ENCODE results near the gene CDC45.
A peak's percentile ranks its signal among the peaks of the same experiment; 100 is the strongest.

CDC45 gene

GRCh38 chr22:19498154-19498865 is 18.6 kb downstream of the CDC45 start:
- DNase-seq, result no peak

- DNase-seq, result no peak
These were observed 19.1 kb downstream of the CDC45 start for GRCh38 chr22:19498866-19499190.

GRCh38 chr22:19499236-19499879 is 19.6 kb downstream of the CDC45 start:
- no peak for DNase-seq

DNA sequence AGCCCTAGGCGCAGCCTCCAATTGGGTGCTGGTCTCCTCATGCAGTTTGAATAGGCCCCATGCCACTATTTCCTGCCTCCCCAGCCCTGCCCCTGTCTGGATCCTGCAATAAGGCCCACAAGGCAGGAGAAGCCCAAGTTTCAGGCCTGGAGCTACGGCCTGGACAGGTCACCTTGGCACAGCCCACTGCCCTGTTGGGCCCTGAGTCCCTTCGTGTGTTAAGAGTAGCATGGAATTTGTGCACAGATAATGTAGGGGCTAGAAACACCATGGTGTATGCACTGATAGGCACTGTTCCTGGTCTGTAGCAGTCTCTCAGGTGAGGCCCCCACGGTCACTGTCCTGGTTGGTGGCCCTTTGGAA is 20.1 kb downstream of the CDC45 start:
- no peak for DNase-seq

- DNase-seq, result no peak
These were observed 22.3 kb downstream of the CDC45 start for GRCh38 chr22:19501897-19502447.

GRCh38 chr22:19503367-19503766 is 23.6 kb downstream of the CDC45 start:
- no peak for DNase-seq

DNA sequence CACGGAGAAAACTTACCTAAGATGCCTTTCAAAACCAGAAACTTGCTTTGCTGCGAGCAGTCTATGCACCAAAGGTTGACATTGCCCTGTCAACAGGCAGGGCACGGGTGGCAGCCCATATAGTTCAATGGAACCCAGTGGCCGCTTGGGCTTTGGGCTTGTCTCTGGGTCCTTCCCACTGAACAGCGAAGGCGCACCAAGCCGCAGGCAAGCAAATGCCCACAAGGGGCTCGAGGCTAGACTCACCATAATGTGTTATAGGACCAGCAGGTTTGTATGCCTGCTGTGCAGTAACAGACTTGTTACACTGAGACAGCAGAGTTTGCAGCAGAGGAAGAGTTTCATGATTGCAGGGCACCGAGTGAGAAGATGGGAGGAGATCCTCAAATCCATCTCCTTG is 24.1 kb downstream of the CDC45 start:
- DNase-seq, result no peak

DNA sequence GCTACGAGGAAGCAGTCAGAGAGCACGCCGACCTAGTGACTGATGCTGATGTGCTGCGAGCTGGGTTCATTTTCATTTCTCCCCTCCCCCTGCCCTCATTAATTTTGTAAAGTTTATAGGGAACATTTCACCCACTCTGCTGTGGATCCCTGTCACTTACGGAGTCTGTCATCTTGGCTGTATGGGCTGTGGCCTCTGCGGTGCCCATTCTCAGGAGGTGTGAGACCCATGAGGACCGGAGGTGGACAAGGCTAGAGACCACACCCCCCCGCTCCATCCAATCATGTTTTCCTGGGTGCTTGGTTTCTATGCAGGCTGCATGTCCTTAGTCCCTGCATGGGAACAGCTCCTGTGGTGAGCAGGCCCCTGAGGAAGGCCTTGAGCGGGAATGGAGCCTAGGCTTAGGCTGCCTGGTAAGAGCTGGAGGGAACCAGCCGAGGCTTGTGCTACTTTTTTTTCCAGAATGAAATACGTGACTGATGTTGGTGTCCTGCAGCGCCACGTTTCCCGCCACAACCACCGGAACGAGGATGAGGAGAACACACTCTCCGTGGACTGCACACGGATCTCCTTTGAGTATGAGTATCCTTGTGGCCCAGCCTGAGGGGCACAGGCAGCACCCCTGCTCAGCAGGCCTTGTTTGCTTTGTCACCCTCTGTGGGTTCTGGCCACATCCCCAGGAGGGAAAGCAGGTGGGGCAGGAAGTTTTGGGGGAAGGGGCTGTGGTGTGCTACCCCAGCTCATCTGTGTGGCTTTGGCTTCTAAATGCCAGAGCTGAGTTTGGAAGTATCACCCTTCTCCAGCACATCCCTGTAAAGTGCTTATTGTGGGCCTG is 25.4 kb downstream of the CDC45 start:
- DNase-seq, result no peak

DNA sequence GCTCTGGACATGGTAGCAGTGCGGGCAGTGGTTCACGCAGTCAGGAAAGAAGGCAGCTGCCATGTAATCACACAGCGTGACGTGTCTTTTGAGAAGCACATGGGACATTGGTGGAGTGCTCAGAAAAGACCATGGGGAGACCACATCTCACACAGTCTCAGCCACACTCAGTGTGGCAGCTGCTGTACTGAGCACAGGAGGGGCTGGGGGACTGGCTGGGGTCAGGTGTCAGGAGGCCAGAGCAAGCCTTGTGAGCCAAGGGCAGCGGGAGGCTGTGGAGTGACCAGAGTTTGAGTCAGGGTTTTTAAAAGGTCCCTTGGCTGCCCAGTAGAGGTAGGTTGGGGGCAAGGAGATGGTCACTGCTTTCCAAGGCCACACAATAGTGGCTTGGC is 26.0 kb downstream of the CDC45 start:
- DNase-seq, result no peak

DNA sequence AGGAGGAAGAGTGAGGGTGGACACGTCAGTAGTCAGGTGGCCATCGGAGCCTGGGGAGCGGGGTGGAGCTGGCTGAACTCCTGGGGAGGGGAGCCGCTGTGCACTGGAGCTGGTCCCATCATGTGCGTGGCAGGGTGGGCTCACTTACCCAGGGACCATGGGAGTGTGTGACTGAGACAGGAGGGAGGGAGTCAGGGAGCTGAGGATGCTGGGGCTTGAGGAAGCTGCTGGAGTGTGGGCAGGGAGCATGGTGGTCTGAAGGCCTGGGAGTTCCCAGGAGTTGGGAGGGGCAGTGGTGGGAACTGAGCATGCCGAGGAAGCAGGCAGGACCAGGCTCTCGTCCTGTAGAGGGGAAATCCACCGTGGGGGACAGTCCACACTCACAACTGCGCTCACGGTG is 26.5 kb downstream of the CDC45 start:
- no peak for DNase-seq

DNA sequence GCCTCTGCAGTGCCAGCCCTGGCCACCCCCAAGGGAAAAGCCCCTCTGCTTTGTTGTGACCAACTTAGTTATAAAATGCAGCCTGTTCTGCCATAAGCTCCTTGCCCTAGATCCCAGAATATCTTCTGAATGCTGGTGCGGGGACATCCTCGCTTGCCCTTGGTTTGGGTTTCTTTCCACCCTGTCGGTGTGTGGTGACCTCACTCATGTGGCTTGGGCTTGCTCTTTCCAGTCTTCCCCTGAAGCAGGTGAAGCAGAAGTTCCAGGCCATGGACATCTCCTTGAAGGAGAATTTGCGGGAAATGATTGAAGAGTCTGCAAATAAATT is 27.8 kb downstream of the CDC45 start:
- no peak for DNase-seq

DNA sequence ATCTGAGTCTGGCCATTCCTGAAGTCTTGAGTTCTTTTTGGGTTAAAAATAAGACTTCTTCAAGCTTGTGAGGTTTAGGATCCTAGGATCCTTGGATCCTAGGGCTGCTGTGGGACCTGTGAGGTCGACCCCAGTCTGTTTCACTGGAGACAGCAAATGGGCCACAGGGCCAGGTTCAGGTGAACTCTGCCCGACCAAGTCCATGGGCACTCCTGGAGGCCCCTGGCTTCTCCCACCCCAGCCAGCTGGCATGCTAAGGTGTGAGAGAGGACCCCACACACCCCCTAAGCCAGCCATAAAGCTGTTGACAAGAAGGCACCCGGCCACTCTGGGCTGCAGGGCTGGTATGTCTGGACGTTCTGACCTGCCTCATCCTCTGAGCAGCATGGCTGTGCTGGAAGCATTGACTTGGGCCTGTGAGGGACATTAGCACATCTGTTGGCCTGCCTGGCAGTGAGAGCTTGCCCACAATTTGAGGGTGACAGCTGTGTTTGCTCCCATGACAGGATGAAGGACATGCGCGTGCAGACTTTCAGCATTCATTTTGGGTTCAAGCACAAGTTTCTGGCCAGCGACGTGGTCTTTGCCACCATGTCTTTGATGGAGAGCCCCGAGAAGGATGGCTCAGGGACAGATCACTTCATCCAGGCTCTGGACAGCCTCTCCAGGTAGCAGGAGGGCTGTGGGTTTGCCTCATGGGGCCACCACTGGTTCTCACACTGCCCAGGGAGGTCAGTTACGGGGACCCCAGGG is 28.5 kb downstream of the CDC45 start:
- no peak for DNase-seq

- DNase-seq, result no peak
These were observed 29.5 kb downstream of the CDC45 start for GRCh38 chr22:19509191-19509590.

DNA sequence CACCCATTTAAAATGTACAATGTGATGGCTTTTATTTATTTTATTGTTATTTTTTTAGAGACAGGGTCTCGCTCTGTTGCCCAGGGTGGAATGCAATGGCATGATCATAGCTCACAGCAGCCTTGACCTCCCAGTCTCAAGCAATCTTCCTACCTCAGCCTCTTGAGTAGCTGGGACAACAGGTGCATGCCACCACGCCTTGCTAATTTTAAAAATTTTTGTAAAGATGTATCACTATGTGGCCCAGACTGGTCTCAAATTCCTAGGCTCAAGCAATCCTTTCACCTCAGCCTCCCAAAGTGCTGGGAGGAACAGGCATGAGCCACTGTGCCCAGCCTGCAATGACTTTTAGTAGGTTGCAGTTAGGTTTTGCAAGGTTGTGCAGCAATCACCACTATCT is 30.2 kb downstream of the CDC45 start:
- DNase-seq, result no peak

GRCh38 chr22:19510919-19511341 is 31.2 kb downstream of the CDC45 start:
- DNase-seq, result no peak

GRCh38 chr22:19513823-19514222 is 34.1 kb downstream of the CDC45 start:
- no peak for DNase-seq

DNA sequence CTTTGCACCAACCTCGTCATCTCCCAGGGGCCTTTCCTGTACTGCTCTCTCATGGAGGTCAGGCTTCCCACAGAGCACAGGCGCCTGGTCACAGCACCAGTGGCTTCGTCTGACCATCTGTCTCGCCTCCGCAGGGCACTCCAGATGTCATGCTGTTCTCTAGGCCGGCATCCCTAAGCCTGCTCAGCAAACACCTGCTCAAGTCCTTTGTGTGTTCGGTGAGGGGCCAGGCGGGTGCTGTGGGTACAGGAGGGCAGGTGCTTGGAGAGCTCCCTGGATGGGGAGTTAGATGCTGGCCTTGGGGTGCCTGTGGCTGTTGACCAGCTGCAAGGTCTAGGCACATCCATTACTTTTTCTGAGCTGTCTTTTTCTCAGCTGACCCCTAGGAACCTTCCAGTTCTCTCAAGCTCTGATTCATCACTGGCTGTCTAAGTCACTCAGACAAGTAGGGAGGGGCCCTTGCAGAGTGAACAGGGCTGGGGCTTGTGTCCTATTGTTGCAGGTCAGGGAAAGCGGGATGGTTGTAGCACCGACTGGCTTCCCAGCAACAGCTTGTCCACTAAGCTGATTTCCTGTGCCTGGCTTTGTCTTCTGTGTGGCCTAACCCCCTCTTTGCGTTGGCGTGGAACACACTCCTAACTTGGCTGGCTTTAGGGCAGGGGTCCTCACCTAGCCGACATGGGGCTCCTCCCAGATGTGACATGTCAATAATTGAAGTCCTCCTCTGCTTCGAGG is 35.3 kb downstream of the CDC45 start:
- DNase-seq, result peak; percentile 61

GRCh38 chr22:19515654-19516377 is 36.1 kb downstream of the CDC45 start:
- DNase-seq, result no peak

DNA sequence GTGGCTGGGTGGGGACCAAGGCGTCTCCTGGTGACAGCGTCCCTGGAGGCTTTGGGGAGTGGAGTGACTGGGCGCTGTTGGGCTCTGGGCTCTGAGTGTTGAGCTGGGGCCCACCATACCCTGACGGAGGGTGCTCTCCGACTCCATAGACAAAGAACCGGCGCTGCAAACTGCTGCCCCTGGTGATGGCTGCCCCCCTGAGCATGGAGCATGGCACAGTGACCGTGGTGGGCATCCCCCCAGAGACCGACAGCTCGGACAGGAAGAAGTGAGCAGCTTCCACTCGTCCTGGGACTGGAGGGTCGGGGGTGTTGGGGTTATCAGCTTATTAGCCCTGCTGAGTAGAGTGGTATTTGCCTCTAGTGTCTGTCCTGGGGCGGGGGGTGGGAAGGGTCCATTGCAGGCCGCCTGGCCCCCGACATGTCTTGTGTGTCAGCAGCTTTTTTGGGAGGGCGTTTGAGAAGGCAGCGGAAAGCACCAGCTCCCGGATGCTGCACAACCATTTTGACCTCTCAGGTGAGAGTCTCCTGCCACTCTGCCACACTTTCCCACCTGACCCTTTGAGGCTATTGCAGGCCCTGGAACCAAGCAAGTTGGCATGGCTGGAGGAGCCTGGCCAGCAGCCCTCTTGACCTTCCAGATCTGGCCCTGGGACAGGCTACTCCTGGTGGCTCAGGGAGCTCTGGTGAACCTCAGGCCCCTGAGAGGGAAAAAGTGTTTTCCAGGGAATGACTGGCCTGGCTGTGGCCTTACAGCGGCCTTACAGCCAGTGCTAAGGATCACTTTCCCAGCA is 36.9 kb downstream of the CDC45 start:
- DNase-seq, result no peak

DNA sequence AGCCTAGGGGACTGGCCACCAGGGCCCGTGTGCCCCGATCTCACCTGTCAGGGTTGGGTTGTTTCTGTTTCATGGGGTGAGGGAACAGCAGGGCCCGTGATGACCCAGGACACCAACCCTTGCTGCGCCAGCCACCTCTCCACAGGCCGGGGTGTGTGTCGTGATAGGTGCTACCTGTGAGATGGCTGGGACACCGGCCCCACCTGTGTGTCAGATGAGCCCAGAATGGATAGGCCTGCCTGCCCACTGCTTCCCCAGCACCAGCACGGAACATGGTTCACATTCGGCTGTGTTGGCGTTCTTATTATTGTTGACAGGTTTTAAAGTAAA is 37.4 kb downstream of the CDC45 start:
- DNase-seq, result no peak

Data from NCI-H510A (cell line).